Keratinocyte (primary cell): ENCODE data around the gene NDUFB11. TPM values are rescaled to one million over a fixed set of nuclear protein-coding genes. Genes with fewer than 3 reads are reported as not detected.

Source experiments
- DNase-seq: peaks from one replicate; pipeline ENCODE4 v3.0.0-alpha.2; 2011; ENCODE audit warnings: low read depth, missing footprints, low spot score
- FAIRE-seq: peaks from 2 replicates; lab custom pipeline; 2011; peaks lifted over from hg19 to GRCh38; lab: Jason Lieb, UNC
- H2AFZ ChIP-seq: 2 replicates; pipeline ENCODE4 v1.6.0; 2012; ENCODE audit warnings: low read length, control low read depth, inconsistent platforms; ENCODE audit not compliant: control insufficient read depth
- H3K27ac ChIP-seq: 2 replicates; pipeline ENCODE4 v1.5.1; 2011; ENCODE audit warnings: low read length; ENCODE audit not compliant: control insufficient read depth, insufficient read depth
- H3K27me3 ChIP-seq: 3 replicates; pipeline ENCODE4 v1.6.0; 2011; ENCODE audit warnings: low read length; ENCODE audit not compliant: control insufficient read depth, insufficient read depth; ENCODE audit errors: extremely low read depth
- H3K36me3 ChIP-seq, 2 experiments: 2 replicates in 1 of 2; 3 replicates in 1 of 2; pipeline ENCODE4 v1.5.1; 2011; ENCODE audit warnings: low read length in 2 of 2, mild to moderate bottlenecking in 1 of 2; ENCODE audit not compliant: control insufficient read depth in 2 of 2, insufficient read depth in 2 of 2; ENCODE audit errors: extremely low read depth in 1 of 2
- H3K4me1 ChIP-seq: 3 replicates; pipeline ENCODE4 v1.5.1; 2011; ENCODE audit warnings: low read length; ENCODE audit not compliant: control insufficient read depth, insufficient read depth; ENCODE audit errors: extremely low read depth
- H3K4me2 ChIP-seq: 3 replicates; pipeline ENCODE4 v1.6.0; 2011; ENCODE audit warnings: low read depth, low read length; ENCODE audit not compliant: control insufficient read depth, insufficient read depth; ENCODE audit errors: extremely low read depth
- H3K4me3 ChIP-seq, 3 experiments: fragments of 200-600 bp in 1 of 3; sonication (generic) in 1 of 3; 2 replicates in 2 of 3; 3 replicates in 1 of 3; pipeline ENCODE4 v1.5.1; 2011 to 2016; ENCODE audit warnings: low read length in 3 of 3, mild to moderate bottlenecking in 3 of 3, control low read depth in 2 of 3, inconsistent platforms in 1 of 3, low read depth in 1 of 3, mixed read lengths in 1 of 3, mixed run types in 1 of 3, moderate library complexity in 1 of 3; ENCODE audit not compliant: control insufficient read depth in 2 of 3, insufficient read depth in 2 of 3; ENCODE audit errors: extremely low read depth in 1 of 3
- H3K79me2 ChIP-seq: 2 replicates; pipeline ENCODE4 v1.6.0; 2012; ENCODE audit warnings: low read length; ENCODE audit not compliant: control insufficient read depth, insufficient read depth
- H3K9ac ChIP-seq: 3 replicates; pipeline ENCODE4 v1.6.0; 2011; ENCODE audit warnings: low read length; ENCODE audit not compliant: control insufficient read depth, insufficient read depth; ENCODE audit errors: extremely low read depth
- H3K9me1 ChIP-seq: 3 replicates; pipeline ENCODE4 v1.6.0; 2011; ENCODE audit warnings: low read length; ENCODE audit not compliant: control insufficient read depth, insufficient read depth; ENCODE audit errors: extremely low read depth
- H3K9me3 ChIP-seq: 2 replicates; pipeline ENCODE4 v1.5.1; 2012; ENCODE audit warnings: low read depth, low read length; ENCODE audit not compliant: control insufficient read depth
- H4K20me1 ChIP-seq: 3 replicates; pipeline ENCODE4 v1.6.0; 2011; ENCODE audit warnings: low read length; ENCODE audit not compliant: control insufficient read depth, insufficient read depth; ENCODE audit errors: extremely low read depth
- EZH2 ChIP-seq: IDR thresholded peaks from one replicate; pipeline ENCODE4 v1.6.1; 2012; ENCODE audit warnings: inconsistent platforms, mild to moderate bottlenecking, low read length, moderate library complexity
- dilution Hi-C: fragments of 300-500 bp; cut with MboI; formaldehyde crosslinking; loops from one replicate; pipeline ENCODE4 v1.7.0; 2020; ENCODE audit warnings: low sequenced_read_pairs; ENCODE audit not compliant: extremely low pct_ligation_motif_present
- polyA plus RNA-seq, 5 experiments: library from polyadenylated mRNA; depleted of rRNA in 3 of 5; stranded (reverse) in 3 of 5; stranded (forward) in 1 of 5; unstranded in 1 of 5; fragments of >200 nt; gene quantifications; 1 replicate in 1 of 5; 2 replicates in 3 of 5; 3 replicates in 1 of 5; pipeline versions ENCODE4 v1.2.1 to v1.2.3, GENCODE V29; 2011 to 2012; ENCODE audit warnings: missing spikeins in 2 of 5, low read depth in 1 of 5, low replicate concordance in 1 of 5
- TF ChIP-seq, protein P1 (sequence below), 3 experiments: IDR thresholded peaks in 1 of 3; conservative IDR thresholded peaks in 1 of 3; optimal IDR thresholded peaks in 1 of 3; 2 replicates in 2 of 3; 3 replicates in 1 of 3; pipeline versions ENCODE3 to v1.5.1; 2011; ENCODE audit warnings: low read length in 3 of 3, mild to moderate bottlenecking in 3 of 3, moderate library complexity in 2 of 3, control low read depth in 1 of 3, inconsistent platforms in 1 of 3; ENCODE audit not compliant: insufficient read depth in 2 of 3; ENCODE audit errors: extremely low read depth in 1 of 3

NDUFB11 gene
- polyA plus RNA-seq, 1 donor (not counting 4 experiments of a cell fraction or from before 2014, with no cell fraction given), result 39.3 TPM

DNA sequence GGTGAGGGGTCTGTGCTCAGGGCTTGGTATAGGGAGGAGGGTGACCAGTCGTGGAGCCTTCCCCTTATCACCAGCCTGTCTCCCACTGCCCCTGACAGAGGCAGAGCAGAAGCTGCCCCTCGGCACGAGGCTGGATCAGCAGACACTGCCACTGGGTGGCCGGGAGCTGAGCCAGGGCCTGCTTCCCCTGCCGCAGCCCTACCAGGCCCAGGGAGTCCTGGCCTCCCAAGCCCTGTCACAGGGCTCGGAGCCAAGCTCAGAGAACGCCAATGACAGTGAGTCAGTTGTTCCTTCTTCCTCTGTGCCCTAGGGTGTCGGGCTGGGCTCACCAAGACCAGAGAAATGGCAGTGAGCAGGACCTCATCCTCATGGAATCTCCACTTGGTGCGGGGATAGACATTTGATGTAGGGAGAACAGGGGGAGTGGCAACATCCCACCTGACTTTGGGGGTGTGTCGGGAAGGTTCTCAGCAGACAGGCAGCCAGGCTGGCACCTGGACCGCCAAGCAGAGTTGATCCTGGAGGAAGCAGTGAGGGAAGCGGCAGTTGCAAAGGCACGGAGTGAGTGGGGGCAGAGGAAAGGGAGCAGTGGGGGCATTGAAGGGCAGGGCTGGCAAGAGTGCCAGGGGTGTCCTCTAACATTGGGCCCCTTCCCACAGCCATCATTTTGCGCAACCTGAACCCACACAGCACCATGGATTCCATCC lies 34.9 kb upstream of the NDUFB11 start:
- no peaks in the 10 kb centered on the region for H4K20me1 ChIP-seq
- no peaks in the 10 kb centered on the region for H3K9me3 ChIP-seq
- TF ChIP-seq, protein P1, sequence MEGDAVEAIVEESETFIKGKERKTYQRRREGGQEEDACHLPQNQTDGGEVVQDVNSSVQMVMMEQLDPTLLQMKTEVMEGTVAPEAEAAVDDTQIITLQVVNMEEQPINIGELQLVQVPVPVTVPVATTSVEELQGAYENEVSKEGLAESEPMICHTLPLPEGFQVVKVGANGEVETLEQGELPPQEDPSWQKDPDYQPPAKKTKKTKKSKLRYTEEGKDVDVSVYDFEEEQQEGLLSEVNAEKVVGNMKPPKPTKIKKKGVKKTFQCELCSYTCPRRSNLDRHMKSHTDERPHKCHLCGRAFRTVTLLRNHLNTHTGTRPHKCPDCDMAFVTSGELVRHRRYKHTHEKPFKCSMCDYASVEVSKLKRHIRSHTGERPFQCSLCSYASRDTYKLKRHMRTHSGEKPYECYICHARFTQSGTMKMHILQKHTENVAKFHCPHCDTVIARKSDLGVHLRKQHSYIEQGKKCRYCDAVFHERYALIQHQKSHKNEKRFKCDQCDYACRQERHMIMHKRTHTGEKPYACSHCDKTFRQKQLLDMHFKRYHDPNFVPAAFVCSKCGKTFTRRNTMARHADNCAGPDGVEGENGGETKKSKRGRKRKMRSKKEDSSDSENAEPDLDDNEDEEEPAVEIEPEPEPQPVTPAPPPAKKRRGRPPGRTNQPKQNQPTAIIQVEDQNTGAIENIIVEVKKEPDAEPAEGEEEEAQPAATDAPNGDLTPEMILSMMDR (optimal IDR thresholded peaks at IDR 0.05 in 1 of 3, IDR thresholded peaks at IDR 0.05 in 1 of 3, conservative IDR thresholded peaks at IDR 0.05 in 1 of 3; ENCODE audit: extremely low read depth in 1 of 3, insufficient read depth in 2 of 3, low read length in 3 of 3), result peak in 1 of 3 experiments; percentile 13
- no peak for TF ChIP-seq EZH2
- peak overlapping the region; percentile 15 for H3K9ac ChIP-seq
- H3K4me1 ChIP-seq, result peaks cover 16% of the 10 kb centered on the region
- no peak overlapping the region for H3K27ac ChIP-seq
- H2AFZ ChIP-seq, result no peak overlapping the region
- no peaks in the 10 kb centered on the region for H3K9me1 ChIP-seq
- no peaks in the 10 kb centered on the region for H3K79me2 ChIP-seq
- H3K27me3 ChIP-seq, result no peaks in the 10 kb centered on the region
- no peak overlapping the region for H3K4me3 ChIP-seq
- dilution Hi-C loops, result no loop called here
- DNase-seq (no peak), FAIRE-seq (no peak)
- H3K4me2 ChIP-seq, result no peak overlapping the region
- peaks cover 4 to 16% of the 10 kb centered on the region in 2 experiments for H3K36me3 ChIP-seq

DNA sequence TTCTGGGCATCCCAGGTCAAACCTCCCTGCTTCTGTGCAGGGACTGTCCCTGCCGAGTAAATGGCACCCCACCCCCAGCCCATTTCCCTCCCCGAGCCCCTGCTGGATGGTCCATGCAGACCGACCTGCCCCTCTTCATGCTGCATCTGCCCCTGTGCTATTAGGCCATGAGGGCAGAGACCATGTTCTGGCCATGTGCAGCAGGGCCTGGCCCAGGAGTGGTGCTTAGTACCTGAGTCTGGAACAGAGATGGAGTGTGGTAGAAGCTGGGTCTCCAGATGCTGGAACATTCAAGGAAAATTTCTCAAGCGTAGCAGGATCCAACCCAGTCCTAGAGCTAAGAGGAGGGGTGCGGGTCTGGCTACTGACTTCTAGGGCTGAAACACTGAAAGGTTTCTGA lies 33.8 kb upstream of the NDUFB11 start:
- FAIRE-seq (no peak), DNase-seq (no peak)
- no peaks in the 10 kb centered on the region for H3K79me2 ChIP-seq
- H4K20me1 ChIP-seq, result no peaks in the 10 kb centered on the region
- H3K4me1 ChIP-seq, result peaks cover 16% of the 10 kb centered on the region
- H3K27me3 ChIP-seq, result no peaks in the 10 kb centered on the region
- no peaks in the 10 kb centered on the region for H3K9me1 ChIP-seq
- no peaks in the 10 kb centered on the region for H3K9me3 ChIP-seq
- H3K4me2 ChIP-seq, result no peak overlapping the region
- peak overlapping the region; percentile 40 for H3K27ac ChIP-seq
- no peak overlapping the region for H3K9ac ChIP-seq
- no peak overlapping the region for H3K4me3 ChIP-seq
- H2AFZ ChIP-seq, result no peak overlapping the region
- no peak for TF ChIP-seq EZH2
- TF ChIP-seq, protein P1 (optimal IDR thresholded peaks at IDR 0.05 in 1 of 3, IDR thresholded peaks at IDR 0.05 in 1 of 3, conservative IDR thresholded peaks at IDR 0.05 in 1 of 3; ENCODE audit: extremely low read depth in 1 of 3, insufficient read depth in 2 of 3, low read length in 3 of 3), result no peak
- dilution Hi-C loops, result no loop called here
- peaks cover 4 to 16% of the 10 kb centered on the region in 2 experiments for H3K36me3 ChIP-seq
